GM12878 (cell line): ENCODE measurements around the gene AKT1. TPM values are rescaled to one million over a fixed set of nuclear protein-coding genes. Genes with fewer than 3 reads are reported as not detected.

Source experiments
- ATAC-seq: fragments of 200-7000 bp; cut with Tn5 transposase; 3 replicates; pipeline ENCODE4 v1.9.1; 2020; ENCODE audit warnings: mild to moderate bottlenecking, moderate library complexity
- BruUV-seq: library from RNA; stranded (reverse); fragments of 400-500 nt; replicated peaks from 2 replicates; lab custom pipeline; 2021; lab: Mats Ljungman, UMichigan
- CTCF ChIA-PET: fragments of 300-600 bp; sonication (Branson Sonifier 250); formaldehyde crosslinking; extraction: SDS; loops from one replicate; lab custom pipeline; 2021; ENCODE audit warnings: inconsistent platforms; lab: Yijun Ruan, JAX
- POLR2A ChIA-PET: fragments of 350-600 bp; formaldehyde crosslinking; extraction: SDS; loops from one replicate; lab custom pipeline; 2021; ENCODE audit warnings: inconsistent platforms; lab: Charles Lee
- RAD21 ChIA-PET: fragments of 300-600 bp; sonication (Branson Sonifier 250); formaldehyde crosslinking; loops from one replicate; lab custom pipeline; 2023; ENCODE audit warnings: antibody characterized with exemption; ENCODE audit not compliant: unreplicated experiment; lab: Charles Lee
- SMC1A ChIA-PET: fragments of 300-600 bp; sonication (Branson Sonifier 250); formaldehyde crosslinking; loops from one replicate; lab custom pipeline; 2023; ENCODE audit not compliant: unreplicated experiment, uncharacterized antibody; lab: Charles Lee
- DNase-seq: peaks from one replicate; pipeline ENCODE4 v3.0.0-alpha.2; 2011; ENCODE audit warnings: low read depth, low spot score
- FAIRE-seq: peaks from 3 replicates; lab custom pipeline; 2011; peaks lifted over from hg19 to GRCh38; lab: Jason Lieb, UNC
- H2AFZ ChIP-seq: 2 replicates; pipeline ENCODE4 v1.6.0; 2011; ENCODE audit warnings: low read depth, low read length, control low read depth; ENCODE audit not compliant: control insufficient read depth
- H3K27ac ChIP-seq: 2 replicates; pipeline ENCODE4 v1.5.1; 2011; ENCODE audit warnings: control low read depth; ENCODE audit not compliant: control insufficient read depth, insufficient read depth
- H3K27me3 ChIP-seq, 2 experiments: replicated peaks in 1 of 2; 2 replicates each; pipeline versions ENCODE4 v1.6.0 to v1.6.1; 2011; ENCODE audit warnings: low read length in 1 of 2; ENCODE audit not compliant: control insufficient read depth in 2 of 2, insufficient read depth in 2 of 2
- H3K36me3 ChIP-seq, 2 experiments: 2 replicates each; pipeline ENCODE4 v1.5.1; 2011; ENCODE audit warnings: low read length in 1 of 2; ENCODE audit not compliant: control insufficient read depth in 2 of 2, insufficient read depth in 2 of 2
- H3K4me1 ChIP-seq: 2 replicates; pipeline ENCODE4 v1.6.1; 2011; ENCODE audit warnings: mild to moderate bottlenecking, low read length, moderate library complexity, mixed read lengths; ENCODE audit not compliant: control insufficient read depth, insufficient read depth
- H3K4me2 ChIP-seq: 2 replicates; pipeline ENCODE4 v1.6.0; 2011; ENCODE audit warnings: control low read depth; ENCODE audit not compliant: control insufficient read depth, insufficient read depth
- H3K4me3 ChIP-seq: fragments of 200-600 bp; sonication (generic); 2 replicates; pipeline ENCODE4 v1.5.1; 2016
- H3K79me2 ChIP-seq: 2 replicates; pipeline ENCODE4 v1.6.0; 2011; ENCODE audit warnings: low read length; ENCODE audit not compliant: control insufficient read depth, insufficient read depth
- H3K9ac ChIP-seq: 2 replicates; pipeline ENCODE4 v1.8.0; 2011; ENCODE audit warnings: low read length, control low read depth, mixed read lengths; ENCODE audit not compliant: control insufficient read depth, insufficient read depth
- H3K9me3 ChIP-seq: replicated peaks from 3 replicates; pipeline ENCODE4 v1.5.1; 2011; ENCODE audit warnings: mild to moderate bottlenecking, low read length; ENCODE audit not compliant: control insufficient read depth, insufficient read depth
- H4K20me1 ChIP-seq: 2 replicates; pipeline ENCODE4 v1.6.0; 2011; ENCODE audit not compliant: control insufficient read depth, insufficient read depth
- ATF7 ChIP-seq: fragments of 450-650 bp; IDR thresholded peaks from 2 replicates; pipeline ENCODE4 v1.6.1; 2016; ENCODE audit warnings: low read depth, mild to moderate bottlenecking
- BCL3 ChIP-seq: IDR thresholded peaks from 2 replicates; pipeline ENCODE4 v1.6.1; 2011; ENCODE audit warnings: borderline replicate concordance, low read depth, mild to moderate bottlenecking, moderate library complexity, low read length; ENCODE audit not compliant: insufficient read depth, poor library complexity, severe bottlenecking
- BCLAF1 ChIP-seq: fragments of 450-650 bp; IDR thresholded peaks from 2 replicates; pipeline ENCODE4 v1.6.1; 2017; ENCODE audit warnings: antibody characterized with exemption, mild to moderate bottlenecking, moderate library complexity
- BRCA1 ChIP-seq: IDR thresholded peaks from 2 replicates; pipeline ENCODE4 v1.6.1; 2011; ENCODE audit warnings: low read depth, low read length, improper control_type of control experiment
- CBX5 ChIP-seq: sonication (generic); IDR thresholded peaks from 2 replicates; pipeline ENCODE4 v1.6.1; 2016; ENCODE audit warnings: low read depth, moderate library complexity, mild to moderate bottlenecking, inconsistent platforms
- EGR1 ChIP-seq, 2 experiments: IDR thresholded peaks; 1 replicate in 1 of 2; 2 replicates in 1 of 2; pipeline ENCODE4 v1.6.1; 2011 to 2012; ENCODE audit warnings: low read depth in 2 of 2, low read length in 2 of 2, borderline replicate concordance in 1 of 2, mild to moderate bottlenecking in 1 of 2, moderate library complexity in 1 of 2
- EP300 ChIP-seq, 2 experiments: fragments of 150-350 bp in 1 of 2; IDR thresholded peaks; 2 replicates each; pipeline ENCODE4 v1.6.1; 2011 to 2012; ENCODE audit warnings: low read depth in 2 of 2, low read length in 2 of 2, borderline replicate concordance in 1 of 2, improper control_type of control experiment in 1 of 2, inconsistent platforms in 1 of 2; ENCODE audit not compliant: control insufficient read depth in 1 of 2
- EZH2 ChIP-seq: IDR thresholded peaks from 2 replicates; pipeline ENCODE4 v1.6.1; 2012; ENCODE audit warnings: low read depth, mild to moderate bottlenecking, control low read depth, inconsistent platforms, low read length, borderline replicate concordance; ENCODE audit not compliant: control insufficient read depth
- FOS ChIP-seq: IDR thresholded peaks from 3 replicates; pipeline ENCODE4 v1.6.1; 2011; ENCODE audit warnings: borderline replicate concordance; ENCODE audit not compliant: insufficient read length; ENCODE audit errors: extremely low read depth
- NFYB ChIP-seq: IDR thresholded peaks from 2 replicates; pipeline ENCODE4 v1.6.1; 2011; ENCODE audit warnings: low read depth, mild to moderate bottlenecking, low read length, improper control_type of control experiment, moderate library complexity; ENCODE audit not compliant: insufficient read depth
- RELB ChIP-seq: fragments of 450-650 bp; IDR thresholded peaks from 2 replicates; pipeline ENCODE4 v1.6.1; 2017; ENCODE audit warnings: low read depth, mild to moderate bottlenecking, moderate library complexity
- WGBS: methylation state at CpG from one replicate; pipeline ENCODE4 v1.1.6; 2016; ENCODE audit warnings: low lambda C conversion rate; ENCODE audit not compliant: insufficient replicate concordance, insufficient coverage; ENCODE audit errors: missing lambda C conversion rate; 5-methylcytosine and 5-hydroxymethylcytosine counted together
- in situ Hi-C: fragments of 300-500 bp; cut with MboI; formaldehyde crosslinking; loops from 9 replicates; pipeline ENCODE4 v1.14.3; 2018; ENCODE audit warnings: mixed read lengths
- intact Hi-C: fragments of 100-400 bp; cut with micrococcal nuclease; formaldehyde crosslinking; loops from one replicate; pipeline ENCODE4 v1.14.2; 2022; ENCODE audit not compliant: unreplicated experiment
- polyA plus RNA-seq, 11 experiments: library from polyadenylated mRNA; depleted of rRNA in 4 of 11; unstranded in 6 of 11; stranded (reverse) in 5 of 11; fragments of >200 nt; fragmentation: Nextera tagmentation in 4 of 11; fragmentation: Illumina TruSeq in 1 of 11; extraction: Ambion mirVana in 4 of 11; extraction: Trizol in 1 of 11; gene quantifications; 1 replicate in 1 of 11; 2 replicates in 10 of 11; pipeline versions ENCODE4 v1.2.1 to v1.2.3, GENCODE V29; 2011 to 2016; ENCODE audit warnings: inconsistent platforms in 2 of 11, missing spikeins in 2 of 11, low read depth in 1 of 11
- total RNA-seq, 4 experiments: library from RNA; depleted of rRNA in 3 of 4; stranded (reverse); fragments of >200 nt in 3 of 4; fragmentation: Illumina TruSeq in 1 of 4; extraction: Trizol in 1 of 4; gene quantifications; 2 replicates each; pipeline versions ENCODE4 v1.2.1 to v1.2.3, GENCODE V29; 2013 to 2021

The AKT1 gene
- total and polyA plus RNA-seq, 10 of the 15 experiments (the other 5 are each of a cell fraction or from before 2014, with no cell fraction given): 0.63 to 110 (median 58.9) TPM

- TF ChIP-seq NFYB (no peak), RELB (no peak), BCL3 (no peak), ATF7 (no peak), FOS (no peak)
These were observed 29.2 kb downstream of the AKT1 start (continued) for GRCh38 chr14:104766256-104766862.

GRCh38 chr14:104765517-104765916 is 30.0 kb downstream of the AKT1 start:
- Histone ChIP-seq H3K4me3 (no peak overlapping the region), H3K4me1 (no peaks in the 10 kb centered on the region; the same call in 1 of the 2 replicates), H3K27me3 (no peaks in the 10 kb centered on the region), H2AFZ (no peak overlapping the region), H3K4me2 (no peak overlapping the region), H3K27ac (no peak overlapping the region), H3K9me3 (no peaks in the 10 kb centered on the region; the same call in 2 of the 3 replicates), H4K20me1 (no peaks in the 10 kb centered on the region), H3K9ac (no peak overlapping the region)
- RAD21 ChIA-PET: interaction anchor here (1.0 kb wide), 1 partner anchor 60 kb away, joined by 4 read pairs; no protein-coding TSS in a partner anchor
- SMC1A ChIA-PET: interaction anchor here (0.8 to 2.0 kb wide), 3 partner anchors 13 to 142 kb away, joined by 3 to 5 read pairs (median 4); partner anchors contain the start of gene SIVA1
- CTCF ChIA-PET: interaction anchor here (0.9 to 1.4 kb wide), 3 partner anchors 60 to 175 kb away, joined by 3 to 4 read pairs (median 3); no protein-coding TSS in a partner anchor
- DNase-seq (no peak), FAIRE-seq (no peak)
- BruUV-seq: no TSS peak
- intact Hi-C loops (no loop called here), in situ Hi-C loops (loop anchor here (5.0 kb wide), 1 partner anchor 57 kb away; no protein-coding TSS in a partner anchor)
- WGBS: 96% methylated on average over 3 of the region's 3 CpGs
- POLR2A ChIA-PET: interaction anchor here (0.6 to 0.9 kb wide), 3 partner anchors 12 to 694 kb away, joined by 3 to 8 read pairs (median 3); no protein-coding TSS in a partner anchor
- no peak for TF ChIP-seq EZH2
- no peak for TF ChIP-seq BRCA1
- TF ChIP-seq BCLAF1: no peak
- TF ChIP-seq EP300 (IDR thresholded peaks at IDR 0.05; ENCODE audit: borderline replicate concordance in 1 of 2, control insufficient read depth in 1 of 2, low read depth in 2 of 2, low read length in 2 of 2): no peak
- TF ChIP-seq CBX5: no peak
- TF ChIP-seq EGR1 (IDR thresholded peaks at IDR 0.05; ENCODE audit: borderline replicate concordance in 1 of 2, low read depth in 2 of 2, low read length in 2 of 2): no peak
- TF ChIP-seq, all 136 proteins: peak for 0
- ATAC-seq: no peak
- no peaks in the 10 kb centered on the region for H3K79me2 ChIP-seq
- H3K36me3 ChIP-seq: peaks cover 0 to 1% of the 10 kb centered on the region in 2 experiments; a peak in 2 of 4 replicates
